Measurements from ENCODE around the gene IQCE. TPM values are rescaled to one million over a fixed set of nuclear protein-coding genes. Genes with fewer than 3 reads are reported as not detected.
A peak's percentile ranks its signal among the peaks of the same experiment; 100 is the strongest.

IQCE gene, protein sequence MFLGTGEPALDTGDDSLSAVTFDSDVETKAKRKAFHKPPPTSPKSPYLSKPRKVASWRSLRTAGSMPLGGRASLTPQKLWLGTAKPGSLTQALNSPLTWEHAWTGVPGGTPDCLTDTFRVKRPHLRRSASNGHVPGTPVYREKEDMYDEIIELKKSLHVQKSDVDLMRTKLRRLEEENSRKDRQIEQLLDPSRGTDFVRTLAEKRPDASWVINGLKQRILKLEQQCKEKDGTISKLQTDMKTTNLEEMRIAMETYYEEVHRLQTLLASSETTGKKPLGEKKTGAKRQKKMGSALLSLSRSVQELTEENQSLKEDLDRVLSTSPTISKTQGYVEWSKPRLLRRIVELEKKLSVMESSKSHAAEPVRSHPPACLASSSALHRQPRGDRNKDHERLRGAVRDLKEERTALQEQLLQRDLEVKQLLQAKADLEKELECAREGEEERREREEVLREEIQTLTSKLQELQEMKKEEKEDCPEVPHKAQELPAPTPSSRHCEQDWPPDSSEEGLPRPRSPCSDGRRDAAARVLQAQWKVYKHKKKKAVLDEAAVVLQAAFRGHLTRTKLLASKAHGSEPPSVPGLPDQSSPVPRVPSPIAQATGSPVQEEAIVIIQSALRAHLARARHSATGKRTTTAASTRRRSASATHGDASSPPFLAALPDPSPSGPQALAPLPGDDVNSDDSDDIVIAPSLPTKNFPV
- 1 to 10 TPM; 6.6 to 9.4 TPM for total RNA-seq

- DNase-seq, result peak; percentile 88
- Mint-ChIP-seq H3K4me3 (peak within 1 kb of the TSS; percentile 76), H3K36me3 (ENCODE audit: low read depth) (peaks cover 3% of the 10 kb centered on the region), H3K9me3 (no peaks in the 10 kb centered on the region), H3K27ac (peak within 1 kb of the TSS; percentile 61), H3K4me1 (ENCODE audit: low read depth) (peaks cover 17% of the 10 kb centered on the region), H3K27me3 (ENCODE audit: low read depth) (no peaks in the 10 kb centered on the region)
- intact Hi-C loops (cut with micrococcal nuclease), result loop anchor here (5.0 kb wide), 4 partner anchors 81 to 326 kb away; partner anchors contain the start of genes GRIFIN, MAD1L1 and SNX8
- CTCF ChIA-PET, result no interaction called here
Measured at GRCh38 chr7:2558629-2559282, at the start of gene IQCE. Gene IQCE (plus strand): TSS chr7:2558979. CDS start chr7:2559182, 203 bp downstream.

DNA sequence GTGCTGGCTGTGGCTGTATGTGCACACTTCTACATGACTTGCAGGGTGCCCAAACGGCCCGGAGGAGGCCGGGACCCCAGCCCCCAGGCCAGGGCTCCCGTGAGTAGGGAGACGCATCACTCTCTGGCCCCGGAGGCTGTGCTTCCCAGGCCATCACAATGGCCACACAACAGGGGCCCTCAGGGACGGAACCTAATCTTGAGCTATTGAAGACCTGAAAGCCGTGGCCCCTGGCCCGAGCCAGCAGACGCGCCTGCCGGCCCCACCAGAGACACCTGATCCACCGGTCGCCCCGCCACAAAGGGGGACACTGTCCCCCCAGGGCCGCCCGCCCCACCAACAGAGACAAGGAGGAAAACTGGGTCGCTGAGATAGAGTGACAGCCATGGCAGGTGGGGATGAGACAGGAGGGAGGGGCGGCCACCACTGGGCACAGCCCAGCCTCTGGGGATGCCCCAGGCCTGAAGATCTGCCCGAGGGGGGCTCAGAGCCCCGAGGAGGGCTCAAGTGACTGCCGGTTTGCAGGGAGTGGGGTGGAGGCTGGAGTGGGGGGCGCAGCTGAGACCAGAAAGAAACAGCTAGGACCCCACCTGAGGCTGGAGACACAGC lies 49.4 kb upstream of the IQCE start:
- Mint-ChIP-seq H3K4me1 (ENCODE audit: low read depth) (peaks cover 55% of the 10 kb centered on the region), H3K9me3 (no peaks in the 10 kb centered on the region), H3K27me3 (ENCODE audit: low read depth) (no peaks in the 10 kb centered on the region), H3K36me3 (ENCODE audit: low read depth) (no peaks in the 10 kb centered on the region), H3K4me3 (peak overlapping the region; percentile 59), H3K27ac (no peak overlapping the region)
- DNase-seq, result no peak
- CTCF ChIA-PET, result interaction anchor here (1.0 to 1.7 kb wide), 2 partner anchors 21 to 40 kb away, joined by 4 to 5 read pairs; no protein-coding TSS in a partner anchor
- intact Hi-C loops (cut with micrococcal nuclease), result no loop called here

GRCh38 chr7:2510130-2510776 lies 48.5 kb upstream of the IQCE start:
- DNase-seq, result no peak
- no peaks in the 10 kb centered on the region for H3K27me3 Mint-ChIP-seq (ENCODE audit: low read depth)
- H3K27ac Mint-ChIP-seq, result peak overlapping the region; percentile 90
- no peaks in the 10 kb centered on the region for H3K9me3 Mint-ChIP-seq
- no peaks in the 10 kb centered on the region for H3K36me3 Mint-ChIP-seq (ENCODE audit: low read depth)
- H3K4me1 Mint-ChIP-seq (ENCODE audit: low read depth), result peaks cover 55% of the 10 kb centered on the region
- peak overlapping the region; percentile 36 for H3K4me3 Mint-ChIP-seq
- CTCF ChIA-PET, result interaction anchor here (1.0 kb wide), 1 partner anchor 41 kb away, joined by 4 read pairs; no protein-coding TSS in a partner anchor
- intact Hi-C loops (cut with micrococcal nuclease), result loop anchor here (5.0 kb wide), 2 partner anchors 207 to 1053 kb away; partner anchors contain the start of gene MICALL2

DNA sequence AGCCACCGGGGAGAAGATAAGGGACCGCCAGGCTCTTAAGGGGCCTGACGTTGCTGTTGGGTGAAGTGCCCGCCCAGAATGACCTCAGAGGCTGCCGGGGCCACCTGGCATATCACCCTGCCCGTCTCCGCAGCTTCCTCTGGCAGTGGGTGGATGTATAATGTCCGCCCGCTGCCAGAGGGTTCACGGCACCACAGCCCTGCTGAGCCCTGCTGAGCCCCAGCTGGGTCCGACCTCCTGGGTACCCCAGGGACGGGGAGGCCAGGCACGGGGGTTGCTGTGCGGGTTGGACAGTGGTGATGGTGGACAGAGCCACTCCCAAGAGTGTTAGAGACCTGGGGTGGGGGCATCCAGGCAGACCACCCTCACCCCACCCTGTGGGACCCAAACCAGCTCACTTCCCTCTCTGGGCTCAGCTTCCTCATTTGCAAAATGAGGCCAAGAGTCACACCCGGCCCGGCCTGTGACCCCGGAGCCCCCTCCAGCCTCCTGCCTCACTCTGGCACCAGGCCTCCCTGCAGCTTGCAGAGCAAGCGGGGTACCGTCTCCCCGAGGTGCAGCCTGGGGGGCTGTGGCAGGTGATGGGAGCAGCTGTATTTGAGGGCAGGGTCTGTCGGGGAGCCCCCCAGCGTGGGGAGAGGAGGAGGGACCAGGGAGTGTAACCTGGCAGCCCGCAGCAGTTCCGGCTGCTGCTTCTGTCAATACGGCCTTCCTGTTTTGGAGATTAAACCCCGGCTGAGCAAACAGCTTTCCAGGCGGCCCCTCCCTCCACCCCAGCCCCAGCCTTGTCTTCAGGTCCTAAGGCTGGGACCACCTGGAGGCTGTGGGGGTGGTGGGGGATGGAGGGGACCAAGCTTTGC lies 47.6 kb upstream of the IQCE start:
- peak overlapping the region; percentile 71 for H3K4me3 Mint-ChIP-seq
- CTCF ChIA-PET, result interaction anchor here (1.1 kb wide), 1 partner anchor 9 kb away, joined by 3 read pairs; no protein-coding TSS in a partner anchor
- H3K9me3 Mint-ChIP-seq, result no peaks in the 10 kb centered on the region
- DNase-seq, result peak; percentile 79
- no peaks in the 10 kb centered on the region for H3K36me3 Mint-ChIP-seq (ENCODE audit: low read depth)
- H3K4me1 Mint-ChIP-seq (ENCODE audit: low read depth), result peaks cover 55% of the 10 kb centered on the region
- intact Hi-C loops (cut with micrococcal nuclease), result loop anchor here (5.0 kb wide), 2 partner anchors 206 to 1054 kb away; partner anchors contain the start of gene MICALL2
- H3K27ac Mint-ChIP-seq, result peak overlapping the region; percentile 90
- no peaks in the 10 kb centered on the region for H3K27me3 Mint-ChIP-seq (ENCODE audit: low read depth)

DNA sequence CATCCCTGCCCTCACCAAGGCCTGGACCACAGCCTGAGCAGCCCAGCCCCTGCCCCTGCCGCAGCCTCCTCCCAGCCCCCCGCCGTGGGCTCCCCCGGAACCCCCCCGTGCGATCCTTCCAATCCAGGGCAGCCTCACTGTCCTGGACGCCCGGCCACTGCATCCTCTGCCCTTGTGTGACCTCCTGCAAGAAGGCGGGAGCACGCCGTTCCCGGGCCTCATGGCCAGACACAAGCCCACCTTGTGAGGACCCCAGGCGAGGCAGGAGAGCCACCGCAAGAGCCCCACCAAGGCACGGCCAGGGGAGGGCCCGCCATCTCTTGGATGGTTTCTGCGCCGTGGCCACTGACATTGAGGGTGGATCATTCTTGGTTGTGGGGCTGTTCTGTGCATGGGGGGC lies 47.0 kb upstream of the IQCE start:
- no peaks in the 10 kb centered on the region for H3K36me3 Mint-ChIP-seq (ENCODE audit: low read depth)
- no peak for DNase-seq
- no peaks in the 10 kb centered on the region for H3K27me3 Mint-ChIP-seq (ENCODE audit: low read depth)
- CTCF ChIA-PET, result interaction anchor here (1.1 kb wide), 1 partner anchor 9 kb away, joined by 3 read pairs; no protein-coding TSS in a partner anchor
- H3K4me3 Mint-ChIP-seq, result peak overlapping the region; percentile 71
- H3K4me1 Mint-ChIP-seq (ENCODE audit: low read depth), result peaks cover 55% of the 10 kb centered on the region
- H3K27ac Mint-ChIP-seq, result peak overlapping the region; percentile 90
- intact Hi-C loops (cut with micrococcal nuclease), result loop anchor here (1.0 to 5.0 kb wide), 4 partner anchors 11 to 1054 kb away; partner anchors contain the start of gene MICALL2
- H3K9me3 Mint-ChIP-seq, result no peaks in the 10 kb centered on the region

DNA sequence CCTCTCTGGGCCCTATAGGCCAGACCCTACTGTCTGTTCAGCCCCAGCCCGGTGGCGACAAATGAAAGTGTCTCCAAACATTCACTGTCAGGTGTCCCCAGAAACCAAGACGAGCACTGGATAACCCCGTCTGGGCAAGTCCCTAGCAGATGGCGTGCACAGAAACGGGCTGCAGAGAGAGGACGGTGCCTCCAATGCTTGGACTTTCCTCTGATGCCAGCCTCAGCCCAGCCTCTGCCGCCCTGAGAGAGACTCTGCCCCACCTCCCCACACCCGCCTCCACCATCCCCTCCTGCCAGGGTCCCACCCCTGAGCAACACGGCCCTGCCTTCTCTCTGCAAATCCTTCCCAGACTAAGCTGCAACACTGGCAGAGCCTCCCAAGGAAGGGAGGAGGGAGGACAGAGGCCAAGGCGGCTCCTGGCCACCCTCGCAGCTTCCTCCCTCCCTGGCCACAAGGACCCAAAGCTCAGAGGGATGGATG lies 46.6 kb upstream of the IQCE start:
- Mint-ChIP-seq H3K36me3 (ENCODE audit: low read depth) (no peaks in the 10 kb centered on the region), H3K4me3 (peak overlapping the region; percentile 71), H3K9me3 (no peaks in the 10 kb centered on the region), H3K4me1 (ENCODE audit: low read depth) (peaks cover 57% of the 10 kb centered on the region), H3K27ac (peak overlapping the region; percentile 90), H3K27me3 (ENCODE audit: low read depth) (no peaks in the 10 kb centered on the region)
- intact Hi-C loops (cut with micrococcal nuclease), result loop anchor here (1.0 to 5.0 kb wide), 4 partner anchors 10 to 1055 kb away; partner anchors contain the start of gene MICALL2
- peak; percentile 71 for DNase-seq
- CTCF ChIA-PET, result no interaction called here

DNA sequence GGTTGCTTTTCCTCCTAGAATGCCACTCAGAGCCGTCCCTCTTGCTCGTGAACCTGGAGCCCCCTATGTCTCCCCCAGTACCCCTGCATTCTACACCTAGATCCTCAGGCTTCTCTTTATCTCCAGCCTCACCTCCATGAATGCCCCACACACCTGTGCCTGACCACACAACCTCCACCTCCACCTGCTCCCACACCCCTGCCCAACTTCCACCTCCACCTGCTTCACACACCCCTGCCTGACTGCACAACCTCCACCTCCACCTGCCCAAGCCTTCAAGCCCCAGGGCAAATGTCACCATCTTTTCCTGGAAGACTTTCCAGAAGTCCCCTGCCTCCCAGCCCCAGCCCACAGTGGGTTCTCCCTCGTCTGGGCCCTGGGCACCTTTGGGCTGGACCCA lies 46.1 kb upstream of the IQCE start:
- Mint-ChIP-seq H3K4me3 (no peak overlapping the region), H3K4me1 (ENCODE audit: low read depth) (peaks cover 59% of the 10 kb centered on the region), H3K9me3 (no peaks in the 10 kb centered on the region), H3K36me3 (ENCODE audit: low read depth) (no peaks in the 10 kb centered on the region), H3K27me3 (ENCODE audit: low read depth) (no peaks in the 10 kb centered on the region), H3K27ac (peak overlapping the region; percentile 90)
- intact Hi-C loops (cut with micrococcal nuclease), result loop anchor here (1.0 to 5.0 kb wide), 4 partner anchors 10 to 1055 kb away; partner anchors contain the start of gene MICALL2
- CTCF ChIA-PET, result no interaction called here
- DNase-seq, result no peak

- no peak for DNase-seq
- Mint-ChIP-seq H3K27ac (no peak overlapping the region), H3K4me3 (no peak overlapping the region), H3K4me1 (ENCODE audit: low read depth) (peaks cover 58% of the 10 kb centered on the region), H3K36me3 (ENCODE audit: low read depth) (no peaks in the 10 kb centered on the region), H3K27me3 (ENCODE audit: low read depth) (no peaks in the 10 kb centered on the region), H3K9me3 (no peaks in the 10 kb centered on the region)
- CTCF ChIA-PET, result no interaction called here
- intact Hi-C loops (cut with micrococcal nuclease), result loop anchor here (5.0 kb wide), 2 partner anchors 204 to 1056 kb away; partner anchors contain the start of gene MICALL2
Measured at GRCh38 chr7:2513702-2514101, 45.1 kb upstream of the IQCE start.

GRCh38 chr7:2514473-2515423 lies 44.0 kb upstream of the IQCE start:
- Mint-ChIP-seq H3K27me3 (ENCODE audit: low read depth) (no peaks in the 10 kb centered on the region), H3K36me3 (ENCODE audit: low read depth) (no peaks in the 10 kb centered on the region), H3K27ac (no peak overlapping the region), H3K9me3 (no peaks in the 10 kb centered on the region), H3K4me1 (ENCODE audit: low read depth) (peaks cover 48% of the 10 kb centered on the region), H3K4me3 (no peak overlapping the region)
- DNase-seq, result no peak
- CTCF ChIA-PET, result interaction anchor here (0.5 kb wide), 1 partner anchor 62 kb away, joined by 3 read pairs; no protein-coding TSS in a partner anchor
- intact Hi-C loops (cut with micrococcal nuclease), result loop anchor here (5.0 kb wide), 2 partner anchors 203 to 1057 kb away; partner anchors contain the start of gene MICALL2

All from activated naive CD4-positive, alpha-beta T cell treated with anti-CD3 and anti-CD28 coated beads for 36 hours (primary cell).